Erythroblast (primary cell): ENCODE results near the gene ADRB2.

Source experiments
- GATA1 ChIP-seq: IDR thresholded peaks from 2 replicates; pipeline ENCODE4 v1.6.1; 2011; ENCODE audit warnings: low read depth, mild to moderate bottlenecking, control low read depth, low read length, moderate library complexity
- POLR2A ChIP-seq: IDR thresholded peaks from 2 replicates; pipeline ENCODE4 v1.6.1; 2011; ENCODE audit warnings: mild to moderate bottlenecking, low read length

- TF ChIP-seq POLR2A (no peak), GATA1 (no peak)
Observed at GRCh38 chr5:148866024-148866423, 39.6 kb downstream of the ADRB2 start.
